Measurements from ENCODE around the gene B3GALT6. TPM values are rescaled to one million over a fixed set of nuclear protein-coding genes. Genes with fewer than 3 reads are reported as not detected.

Gene B3GALT6
- total RNA-seq, 2 donors from 2014 or later = 24.8 to 31.5 TPM

GRCh38 chr1:1198423-1199140 is 33.5 kb upstream of the B3GALT6 start:
- Histone ChIP-seq H3K9ac (ENCODE audit: extremely low read depth, low read length, poor library complexity, severe bottlenecking) (no peak overlapping the region), H3K27ac (ENCODE audit: low read depth, low read length) (no peak overlapping the region), H3K36me3 (ENCODE audit: control insufficient read depth, insufficient read depth, low read length) (no peaks in the 10 kb centered on the region), H3K4me1 (ENCODE audit: control insufficient read depth, insufficient read depth, low read length) (no peaks in the 10 kb centered on the region), H3K27me3 (ENCODE audit: control insufficient read depth, insufficient read depth, low read length, poor library complexity, severe bottlenecking) (peaks cover 8% of the 10 kb centered on the region), H3K9me3 (ENCODE audit: control insufficient read depth, low read length) (peaks cover 8% of the 10 kb centered on the region), H3K4me3 (ENCODE audit: low read length) (no peak overlapping the region)
- H3K4me1 Mint-ChIP-seq = no peaks in the 10 kb centered on the region
- DNase-seq = peak; percentile 47
- no peak overlapping the region for H3K27ac Mint-ChIP-seq
- H3K27me3 Mint-ChIP-seq (ENCODE audit: insufficient read depth) = peaks cover 14% of the 10 kb centered on the region
- WGBS, 2 experiments (ENCODE audit: insufficient coverage in 1 of 2, insufficient read length in 1 of 2) = 72 to 90% methylated on average over 6 to 23 of the region's 23 CpGs
- TF ChIP-seq CTCF (conservative IDR thresholded peaks at IDR 0.05) = no peak
- no peak overlapping the region for H3K4me3 Mint-ChIP-seq
- no peaks in the 10 kb centered on the region for H3K36me3 Mint-ChIP-seq (ENCODE audit: low read depth)
- peaks cover 13% of the 10 kb centered on the region for H3K9me3 Mint-ChIP-seq

- 91 to 96% methylated on average over 12 to 22 of the region's 22 CpGs for WGBS, 2 experiments (ENCODE audit: insufficient coverage in 1 of 2, insufficient read length in 1 of 2)
- no peak overlapping the region for H3K27ac ChIP-seq (ENCODE audit: low read depth, low read length)
- DNase-seq = peak; percentile 46
- no peak overlapping the region for H3K27ac Mint-ChIP-seq
- H3K27me3 Mint-ChIP-seq (ENCODE audit: insufficient read depth) = peaks cover 11% of the 10 kb centered on the region
- H3K4me1 ChIP-seq (ENCODE audit: control insufficient read depth, insufficient read depth, low read length) = no peaks in the 10 kb centered on the region
- H3K9me3 Mint-ChIP-seq = peaks cover 10% of the 10 kb centered on the region
- H3K4me3 Mint-ChIP-seq = peak overlapping the region; percentile 43
- no peaks in the 10 kb centered on the region for H3K36me3 ChIP-seq (ENCODE audit: control insufficient read depth, insufficient read depth, low read length)
- H3K9me3 ChIP-seq (ENCODE audit: control insufficient read depth, low read length) = peaks cover 6% of the 10 kb centered on the region
- H3K4me3 ChIP-seq (ENCODE audit: low read length) = no peak overlapping the region
- H3K4me1 Mint-ChIP-seq = no peaks in the 10 kb centered on the region
- H3K27me3 ChIP-seq (ENCODE audit: control insufficient read depth, insufficient read depth, low read length, poor library complexity, severe bottlenecking) = peaks cover 8% of the 10 kb centered on the region
- no peak overlapping the region for H3K9ac ChIP-seq (ENCODE audit: extremely low read depth, low read length, poor library complexity, severe bottlenecking)
- no peak for TF ChIP-seq CTCF (conservative IDR thresholded peaks at IDR 0.05)
- H3K36me3 Mint-ChIP-seq (ENCODE audit: low read depth) = no peaks in the 10 kb centered on the region
Observed at GRCh38 chr1:1199141-1199960, 32.7 kb upstream of the B3GALT6 start.

- whole genome bisulfite sequencing, 2 experiments (ENCODE audit: insufficient coverage in 1 of 2, insufficient read length in 1 of 2) = 86 to 89% methylated on average over 19 to 31 of the region's 31 CpGs
- DNase-seq = no peak
Observed at GRCh38 chr1:1199961-1200875, 31.8 kb upstream of the B3GALT6 start.

More at GRCh38 chr1:1199961-1200875, 31.8 kb upstream of the B3GALT6 start:
- H3K9me3 Mint-ChIP-seq = peaks cover under 1% of the 10 kb centered on the region
- H3K4me1 Mint-ChIP-seq = no peaks in the 10 kb centered on the region
- Histone ChIP-seq H3K27ac (ENCODE audit: low read depth, low read length) (no peak overlapping the region), H3K9ac (ENCODE audit: extremely low read depth, low read length, poor library complexity, severe bottlenecking) (no peak overlapping the region), H3K9me3 (ENCODE audit: control insufficient read depth, low read length) (no peaks in the 10 kb centered on the region), H3K36me3 (ENCODE audit: control insufficient read depth, insufficient read depth, low read length) (no peaks in the 10 kb centered on the region), H3K4me3 (ENCODE audit: low read length) (no peak overlapping the region), H3K4me1 (ENCODE audit: control insufficient read depth, insufficient read depth, low read length) (no peaks in the 10 kb centered on the region), H3K27me3 (ENCODE audit: control insufficient read depth, insufficient read depth, low read length, poor library complexity, severe bottlenecking) (peaks cover 12% of the 10 kb centered on the region)
- H3K27ac Mint-ChIP-seq = no peak overlapping the region
- peaks cover 6% of the 10 kb centered on the region for H3K27me3 Mint-ChIP-seq (ENCODE audit: insufficient read depth)
- H3K36me3 Mint-ChIP-seq (ENCODE audit: low read depth) = no peaks in the 10 kb centered on the region
- peak overlapping the region; percentile 43 for H3K4me3 Mint-ChIP-seq
- no peak for TF ChIP-seq CTCF (conservative IDR thresholded peaks at IDR 0.05)

Data from endodermal cell (in vitro differentiated cells).